Embryonic facial prominence (tissue), 1 donor: ENCODE measurements around the gene RARG.
"Not testable (repeated sequence)": the region's sequence is repeated elsewhere in the genome, so short reads cannot be mapped to it uniquely, and the experiment has no call there.

Source experiments
- DNase-seq: peaks from one replicate; pipeline ENCODE4 v3.0.0-alpha.2; 2016; ENCODE audit errors: extremely low spot score

RARG gene

DNA sequence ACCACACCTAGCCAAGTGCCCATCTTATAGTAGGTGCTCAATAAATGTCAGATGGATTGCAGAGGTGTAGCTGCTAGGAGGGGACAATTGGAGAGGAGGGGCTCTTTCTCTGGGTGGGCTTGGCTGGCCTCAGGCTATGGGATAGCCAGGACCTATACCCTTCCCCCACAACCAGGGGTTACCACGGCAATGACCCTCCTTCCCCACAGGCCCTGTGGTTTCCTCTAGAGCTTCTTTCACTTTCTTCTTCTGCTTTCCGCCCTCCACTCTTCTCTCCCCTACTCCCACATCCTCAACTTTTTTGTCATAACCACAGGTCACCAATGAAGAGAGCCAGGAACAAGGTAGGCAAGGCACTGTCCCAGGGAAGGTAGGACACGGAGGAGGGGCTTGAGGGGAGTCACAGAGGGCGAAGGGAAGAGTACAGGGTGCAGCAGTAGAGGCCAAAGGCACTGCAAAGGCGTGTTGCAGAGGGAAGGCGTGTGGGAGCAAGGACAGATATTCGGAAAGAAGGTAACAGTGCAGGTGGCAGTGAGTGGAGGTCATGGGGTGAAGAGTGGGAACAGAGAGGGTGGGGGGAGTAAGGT lies 23.0 kb downstream of the RARG start:
- DNase-seq: no peak

GRCh38 chr12:53208435-53208834 lies 23.6 kb downstream of the RARG start:
- no peak for DNase-seq

GRCh38 chr12:53207042-53207441 lies 25.0 kb downstream of the RARG start, which contains the start of gene ITGB7:
TSS of gene ITGB7 (minus strand) at chr12:53207251. CDS start at chr12:53200443, 6,808 bp downstream.
- no peak for DNase-seq

GRCh38 chr12:53205747-53206419 lies 26.1 kb downstream of the RARG start:
- DNase-seq: no peak

GRCh38 chr12:53204351-53204750 lies 27.7 kb downstream of the RARG start:
- DNase-seq: no peak

DNA sequence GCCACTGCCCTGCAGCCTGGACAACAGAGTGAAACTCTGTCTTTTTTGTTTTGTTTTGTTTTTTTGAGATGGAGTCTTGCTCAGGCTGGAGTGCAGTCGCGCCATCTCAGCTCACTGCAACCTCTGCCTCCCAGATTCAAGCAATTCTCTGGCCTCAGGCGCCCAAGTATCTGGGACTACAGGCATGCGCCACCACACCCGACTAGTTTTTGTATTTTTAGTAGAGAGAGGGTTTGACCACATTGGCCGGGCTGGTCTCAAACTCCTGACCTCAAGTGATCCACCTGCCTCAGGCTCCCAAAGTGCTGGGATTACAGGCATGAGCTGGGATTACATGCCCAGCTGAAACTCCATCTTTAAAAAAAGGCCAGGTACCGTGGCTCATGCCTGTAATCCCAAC lies 29.7 kb downstream of the RARG start:
- not testable (repeated sequence) for DNase-seq

DNA sequence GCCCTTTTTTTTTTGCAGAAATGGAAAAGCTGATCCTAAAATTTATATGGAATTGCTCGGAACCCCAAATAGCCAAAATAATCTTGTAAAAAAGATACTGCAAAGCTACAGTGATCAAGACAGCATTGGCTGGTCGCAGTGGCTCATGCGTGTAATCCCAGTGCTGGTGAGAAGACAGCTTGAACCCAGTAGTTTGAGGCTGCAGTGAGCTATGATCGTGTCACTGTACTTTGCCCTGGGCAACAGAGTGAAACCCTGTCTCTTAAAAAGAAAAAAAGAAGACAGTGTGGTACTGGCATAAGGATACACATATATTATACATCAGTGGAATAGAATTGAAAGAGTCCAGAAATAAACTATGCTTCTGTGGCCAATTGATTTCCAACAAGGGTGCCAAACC lies 30.4 kb downstream of the RARG start:
- DNase-seq: no peak

DNA sequence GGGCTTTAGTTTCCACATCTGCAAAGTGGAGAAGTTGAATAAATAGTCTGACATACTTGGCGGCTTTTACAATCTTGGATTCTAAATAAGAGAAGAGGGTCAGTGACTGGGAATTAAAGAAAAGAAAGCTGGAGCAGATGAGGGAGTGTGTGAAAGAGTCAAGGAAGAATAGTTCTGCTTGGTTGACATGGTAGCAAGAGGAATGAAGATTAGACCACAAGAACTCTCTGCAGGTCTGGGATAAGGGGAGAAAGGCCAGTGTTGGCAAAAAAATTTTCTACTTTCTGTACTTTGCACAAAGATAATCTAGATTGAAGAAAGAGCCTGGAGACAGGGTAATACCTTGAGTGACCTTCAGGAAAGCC lies 30.9 kb downstream of the RARG start:
- no peak for DNase-seq

DNA sequence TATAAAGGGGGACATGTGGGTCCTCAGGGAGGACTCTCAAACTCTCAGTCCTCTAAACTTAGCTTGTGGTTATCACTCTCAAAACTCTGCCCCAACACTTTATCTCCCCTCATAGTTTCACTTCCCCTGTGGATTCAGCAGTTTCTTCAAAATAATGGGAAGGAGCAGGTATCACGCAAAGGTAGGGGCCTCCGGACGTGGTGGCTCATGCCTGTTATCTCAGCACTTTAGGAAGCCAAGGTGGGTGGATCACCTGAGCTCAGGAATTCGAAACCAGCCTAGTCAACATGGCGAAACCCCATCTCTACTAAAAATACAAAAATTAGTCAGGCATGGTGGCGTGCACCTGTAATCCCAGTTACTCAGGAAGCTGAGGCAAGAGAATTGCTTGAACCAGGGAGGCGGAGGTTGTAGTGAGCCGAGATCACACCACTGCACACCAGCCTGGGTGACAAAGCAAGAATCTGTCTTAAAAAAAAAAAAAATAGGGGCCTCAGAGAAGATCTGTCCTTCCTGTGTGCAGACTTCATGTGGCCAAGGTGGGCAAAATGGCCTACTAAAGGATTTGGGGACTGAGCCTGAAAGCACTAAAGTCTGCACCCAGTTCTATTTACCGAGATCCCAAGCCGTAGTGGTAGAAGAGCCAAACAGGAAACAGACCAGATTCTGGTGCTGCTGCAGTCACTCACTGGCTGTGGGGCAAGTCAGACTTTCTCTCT lies 31.4 kb downstream of the RARG start:
- no peak for DNase-seq

GRCh38 chr12:53200107-53200457 lies 31.9 kb downstream of the RARG start:
- no peak for DNase-seq

- no peak for DNase-seq
Observed at GRCh38 chr12:53199700-53200099, 32.3 kb downstream of the RARG start.

DNA sequence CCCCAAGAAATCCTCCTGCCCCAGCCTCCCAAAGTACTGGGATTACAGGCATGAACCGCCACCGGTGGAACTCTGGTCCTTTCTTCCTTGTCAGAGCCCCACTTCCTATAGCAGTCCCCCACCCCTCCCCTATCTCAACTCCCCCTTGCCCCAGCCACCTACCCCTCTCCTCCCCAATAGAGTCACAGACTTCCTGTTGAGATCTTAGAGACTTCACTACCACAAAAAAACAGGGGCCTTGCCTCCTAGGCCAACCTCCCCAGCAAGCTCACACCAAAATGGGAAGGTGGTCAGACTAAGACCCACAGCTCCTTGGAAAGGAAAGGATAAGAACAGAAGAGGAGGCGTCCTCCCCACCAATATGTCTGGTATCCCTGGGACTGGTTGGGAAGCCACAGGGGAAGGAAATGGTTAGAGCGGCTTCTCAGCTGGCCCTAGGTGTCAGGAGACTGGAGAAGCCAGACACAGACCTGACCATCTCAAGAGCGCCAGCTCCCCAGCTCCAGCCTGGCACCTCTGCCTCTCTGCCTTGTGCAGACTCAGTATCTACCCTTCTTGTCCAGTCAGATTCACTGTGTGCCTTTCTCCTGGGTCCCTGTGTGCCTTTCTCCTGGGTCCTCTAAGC lies 33.4 kb downstream of the RARG start:
- DNase-seq: no peak

DNA sequence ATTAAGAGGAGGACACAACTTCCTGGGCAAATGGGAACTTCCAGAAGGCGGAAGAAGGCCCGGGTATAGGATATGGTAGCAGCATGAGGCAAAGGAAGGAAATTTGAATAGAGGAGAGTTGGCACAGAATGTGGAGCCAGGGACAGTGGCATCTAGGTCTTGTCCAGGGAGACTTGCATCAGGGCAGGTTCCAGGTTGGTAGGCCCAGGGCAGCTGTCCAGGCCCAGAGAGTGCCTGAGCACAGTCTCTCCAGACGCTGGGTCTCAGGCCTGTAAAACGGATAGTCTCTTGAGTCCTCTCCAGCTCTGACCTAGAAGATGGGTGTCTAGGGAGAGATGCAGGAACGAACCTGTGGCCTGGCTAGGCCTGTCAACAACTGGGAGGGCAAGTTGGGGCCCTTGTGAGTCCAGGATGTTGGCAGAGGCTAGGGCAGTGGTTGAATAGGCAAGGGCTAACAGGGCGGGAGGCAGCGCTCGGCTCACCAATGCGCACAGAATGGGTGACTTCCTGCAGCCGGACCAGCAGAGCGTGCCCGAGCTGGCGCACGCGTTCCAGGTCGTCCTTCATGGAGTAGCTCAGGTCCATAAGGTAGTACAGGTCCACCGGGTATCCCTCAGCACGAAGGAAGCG lies 34.9 kb downstream of the RARG start:
- DNase-seq: no peak

- DNase-seq: no peak
Observed at GRCh38 chr12:53196486-53196885, 35.5 kb downstream of the RARG start.

- DNase-seq: no peak
Observed at GRCh38 chr12:53195516-53196420, 36.2 kb downstream of the RARG start.

GRCh38 chr12:53194973-53195372 lies 37.0 kb downstream of the RARG start:
- no peak for DNase-seq

DNA sequence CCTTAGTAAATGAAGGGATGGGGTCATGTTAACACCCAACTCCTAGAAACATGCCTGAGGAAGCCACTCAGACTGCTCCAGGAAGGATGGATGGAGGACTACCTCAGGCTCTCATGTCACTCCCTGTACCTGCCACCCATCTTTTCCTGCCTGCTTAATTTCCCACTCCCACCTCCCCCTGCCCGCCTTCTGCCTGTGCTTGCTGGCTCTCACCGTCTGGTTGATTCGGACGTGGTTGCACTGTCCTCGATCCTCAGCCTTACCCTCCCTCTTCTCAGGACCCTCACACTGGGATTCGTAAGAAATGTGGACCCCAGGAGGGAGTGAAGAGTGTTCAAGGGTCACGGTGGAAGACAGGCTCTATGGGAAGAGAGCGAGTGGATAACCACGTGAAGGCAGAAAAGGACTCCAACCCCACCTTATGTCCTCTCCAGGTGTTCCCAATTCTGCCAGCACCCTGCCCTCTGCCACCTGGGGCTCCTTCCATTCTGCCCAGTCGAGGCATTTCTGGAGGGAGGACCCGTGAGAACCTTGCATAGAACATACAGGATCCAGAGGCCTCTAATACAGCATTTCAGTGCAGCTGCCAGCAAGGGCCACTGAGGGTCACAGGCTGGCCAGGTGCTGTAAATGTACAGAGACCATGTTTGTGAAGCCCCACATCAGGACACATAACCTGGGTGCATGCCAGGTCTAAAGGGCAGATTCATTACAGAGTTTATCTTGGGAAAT lies 37.9 kb downstream of the RARG start:
- no peak for DNase-seq

- DNase-seq: no peak
Observed at GRCh38 chr12:53193040-53193439, 39.0 kb downstream of the RARG start.

- DNase-seq: no peak
Observed at GRCh38 chr12:53192531-53193021, 39.4 kb downstream of the RARG start.

DNA sequence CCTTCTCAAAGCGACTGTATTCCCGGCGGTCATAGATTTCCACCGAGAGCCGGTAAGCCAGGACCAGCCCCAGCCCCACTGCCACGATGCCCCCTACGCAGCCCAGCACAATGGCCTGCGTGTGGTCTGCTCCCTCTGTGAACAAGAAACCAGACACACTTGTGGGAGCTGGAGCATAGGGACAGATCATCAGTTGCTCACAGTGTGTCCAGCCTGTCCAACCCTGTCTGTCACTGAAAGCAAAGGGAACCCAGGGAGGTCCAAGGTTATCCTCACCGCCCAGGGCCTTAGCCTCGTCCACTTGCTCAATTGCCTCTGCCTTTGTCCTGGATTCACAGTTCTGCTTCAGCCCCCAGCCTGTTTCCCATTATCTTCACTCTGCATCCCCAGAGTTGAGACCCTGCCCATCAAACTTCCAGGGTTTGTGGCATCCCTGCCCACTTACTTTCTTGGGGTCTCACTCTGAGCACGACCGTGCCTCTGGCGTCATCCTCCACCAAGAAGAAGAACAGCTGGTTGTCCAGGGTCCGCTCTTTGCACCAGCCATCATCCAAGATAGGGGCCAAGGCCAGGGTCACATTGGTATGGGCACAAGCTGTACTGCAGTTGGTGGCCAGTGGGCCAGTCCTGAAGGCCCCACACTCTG lies 40.0 kb downstream of the RARG start:
- DNase-seq: no peak
